Measurements from ENCODE around the gene GATAD2B. TPM values are rescaled to one million over a fixed set of nuclear protein-coding genes. Genes with fewer than 3 reads are reported as not detected.
A peak's percentile ranks its signal among the peaks of the same experiment; 100 is the strongest.

GATAD2B gene
- total RNA-seq, 2 experiments from 2014 or later, result 59.5 to 59.8 TPM

DNA sequence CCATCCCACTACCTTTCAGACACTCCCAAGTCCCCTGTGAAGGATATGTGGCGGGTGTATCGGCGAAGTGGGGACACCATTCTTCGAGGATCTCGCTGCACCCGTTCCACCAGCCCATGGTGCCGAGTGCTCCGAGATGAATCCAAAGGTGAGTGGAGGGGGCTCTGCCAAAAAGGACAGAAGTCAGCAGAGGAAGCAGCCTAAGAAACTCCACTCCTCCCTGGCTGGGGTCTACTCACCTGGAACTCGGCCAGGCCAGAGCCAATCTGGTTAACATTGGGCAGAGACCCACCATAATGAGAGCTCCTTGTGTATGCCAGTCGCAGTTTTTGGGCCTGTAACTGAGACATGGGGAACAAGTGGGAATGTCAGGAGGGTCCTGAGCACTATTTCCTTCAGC lies 32.1 kb upstream of the GATAD2B start:
- TF ChIP-seq, protein P1, sequence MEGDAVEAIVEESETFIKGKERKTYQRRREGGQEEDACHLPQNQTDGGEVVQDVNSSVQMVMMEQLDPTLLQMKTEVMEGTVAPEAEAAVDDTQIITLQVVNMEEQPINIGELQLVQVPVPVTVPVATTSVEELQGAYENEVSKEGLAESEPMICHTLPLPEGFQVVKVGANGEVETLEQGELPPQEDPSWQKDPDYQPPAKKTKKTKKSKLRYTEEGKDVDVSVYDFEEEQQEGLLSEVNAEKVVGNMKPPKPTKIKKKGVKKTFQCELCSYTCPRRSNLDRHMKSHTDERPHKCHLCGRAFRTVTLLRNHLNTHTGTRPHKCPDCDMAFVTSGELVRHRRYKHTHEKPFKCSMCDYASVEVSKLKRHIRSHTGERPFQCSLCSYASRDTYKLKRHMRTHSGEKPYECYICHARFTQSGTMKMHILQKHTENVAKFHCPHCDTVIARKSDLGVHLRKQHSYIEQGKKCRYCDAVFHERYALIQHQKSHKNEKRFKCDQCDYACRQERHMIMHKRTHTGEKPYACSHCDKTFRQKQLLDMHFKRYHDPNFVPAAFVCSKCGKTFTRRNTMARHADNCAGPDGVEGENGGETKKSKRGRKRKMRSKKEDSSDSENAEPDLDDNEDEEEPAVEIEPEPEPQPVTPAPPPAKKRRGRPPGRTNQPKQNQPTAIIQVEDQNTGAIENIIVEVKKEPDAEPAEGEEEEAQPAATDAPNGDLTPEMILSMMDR (IDR thresholded peaks at IDR 0.05), result no peak
- CTCF ChIA-PET, result interaction anchor here (1.1 to 4.8 kb wide), 4 partner anchors 9 to 32 kb away, joined by 3 to 46 read pairs (median 4); partner anchors contain the start of genes DENND4B and JTB
- peaks cover 33% of the 10 kb centered on the region for H3K36me3 Mint-ChIP-seq (ENCODE audit: low read depth)
- POLR2A ChIA-PET, result interaction anchor here (0.6 to 7.3 kb wide), 6 partner anchors 9 to 31 kb away, joined by 3 to 62 read pairs (median 22); partner anchors contain the start of genes CREB3L4, DENND4B, JTB and RAB13
- intact Hi-C loops (cut with micrococcal nuclease), result no loop called here
- DNase-seq, result no peak
- H3K9me3 Mint-ChIP-seq, result no peaks in the 10 kb centered on the region
- ATAC-seq, result no peak
- H3K4me3 Mint-ChIP-seq, result no peak overlapping the region
- H3K27ac Mint-ChIP-seq, result peak overlapping the region; percentile 65
- no peaks in the 10 kb centered on the region for H3K27me3 Mint-ChIP-seq
- peaks cover 38% of the 10 kb centered on the region for H3K4me1 Mint-ChIP-seq (ENCODE audit: low read depth)

DNA sequence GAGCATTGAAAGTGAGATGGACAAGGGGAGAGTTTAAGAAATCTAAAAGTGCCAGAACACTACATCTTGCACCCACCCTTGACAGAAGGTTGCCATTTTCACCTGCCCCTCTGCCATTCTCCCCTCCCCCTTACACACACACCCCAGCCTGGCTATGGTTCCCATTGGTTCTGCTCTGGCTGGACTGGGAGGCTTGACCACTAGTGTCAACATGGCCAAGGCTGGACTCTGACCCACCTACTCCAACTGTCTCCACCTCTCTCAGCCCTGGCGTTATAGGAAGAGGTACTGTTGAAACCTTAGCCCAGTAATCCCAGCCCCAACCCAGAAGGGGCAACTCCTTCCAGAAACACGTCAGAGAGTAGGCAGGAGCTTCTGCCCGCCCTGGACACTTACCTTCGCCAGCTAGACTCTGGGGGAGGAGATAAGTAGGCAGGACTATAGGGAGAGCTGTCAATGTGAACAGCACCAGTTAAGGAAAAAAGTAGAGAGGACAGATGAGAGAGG lies 31.1 kb upstream of the GATAD2B start:
- ChIA-PET POLR2A (interaction anchor here (0.7 to 7.3 kb wide), 8 partner anchors 9 to 39 kb away, joined by 3 to 62 read pairs (median 4); partner anchors contain the start of genes CREB3L4, DENND4B, GATAD2B and RAB13), CTCF (interaction anchor here (1.1 to 4.8 kb wide), 3 partner anchors 8 to 33 kb away, joined by 3 to 46 read pairs (median 5); partner anchors contain the start of gene DENND4B)
- Mint-ChIP-seq H3K4me1 (ENCODE audit: low read depth) (peaks cover 32% of the 10 kb centered on the region), H3K27me3 (no peaks in the 10 kb centered on the region), H3K27ac (peak overlapping the region; percentile 65), H3K4me3 (no peak overlapping the region), H3K9me3 (no peaks in the 10 kb centered on the region), H3K36me3 (ENCODE audit: low read depth) (peaks cover 35% of the 10 kb centered on the region)
- ATAC-seq, result no peak
- intact Hi-C loops (cut with micrococcal nuclease), result no loop called here
- TF ChIP-seq, protein P1 (IDR thresholded peaks at IDR 0.05), result no peak
- no peak for DNase-seq

DNA sequence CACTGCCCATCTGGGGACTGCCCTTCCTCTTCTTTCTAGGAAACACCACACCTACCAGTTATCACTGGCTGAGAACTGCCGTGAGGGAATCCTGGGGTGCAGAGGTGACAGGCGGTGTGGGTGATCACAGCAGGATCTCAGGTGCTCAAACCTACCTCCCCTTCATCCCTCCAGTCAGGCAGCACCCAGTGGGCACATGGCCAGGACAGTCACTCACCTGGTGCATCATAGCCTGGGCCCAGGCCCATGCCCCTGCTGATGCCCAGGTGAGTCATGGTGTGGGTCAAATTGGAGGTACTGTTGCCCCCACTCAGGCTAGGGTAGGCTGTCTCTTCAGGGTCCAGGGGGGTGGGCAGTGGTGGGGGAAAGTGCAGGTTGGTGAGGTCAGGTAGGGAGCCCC lies 29.0 kb upstream of the GATAD2B start:
- CTCF ChIA-PET, result no interaction called here
- peaks cover 40% of the 10 kb centered on the region for H3K36me3 Mint-ChIP-seq (ENCODE audit: low read depth)

DNA sequence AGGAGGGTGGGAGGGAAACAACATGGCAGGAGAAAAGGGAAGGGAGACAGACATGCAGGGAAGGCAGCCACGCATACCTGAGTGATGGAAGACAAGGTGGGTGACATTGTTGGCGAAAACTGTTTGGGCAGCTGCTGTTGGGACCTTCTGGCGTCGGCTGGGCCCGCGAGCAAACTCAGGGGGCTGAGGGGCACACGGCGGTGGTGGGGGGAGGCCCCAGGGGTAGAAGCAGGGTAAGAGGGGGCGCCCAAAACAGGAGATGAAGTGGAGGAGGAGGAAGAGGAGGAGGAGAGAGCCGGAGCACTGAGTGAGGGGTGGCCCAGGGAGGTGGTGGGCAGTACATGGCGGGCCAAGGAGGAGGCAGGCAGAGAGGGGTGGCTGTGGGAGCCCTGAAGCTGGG lies 28.4 kb upstream of the GATAD2B start:
- ATAC-seq (no peak), DNase-seq (no peak)
- Mint-ChIP-seq H3K4me3 (no peak overlapping the region), H3K27me3 (no peaks in the 10 kb centered on the region), H3K36me3 (ENCODE audit: low read depth) (peaks cover 40% of the 10 kb centered on the region), H3K4me1 (ENCODE audit: low read depth) (peaks cover 30% of the 10 kb centered on the region), H3K27ac (peak overlapping the region; percentile 46), H3K9me3 (no peaks in the 10 kb centered on the region)
- intact Hi-C loops (cut with micrococcal nuclease), result no loop called here
- CTCF ChIA-PET, result interaction anchor here (1.1 to 1.3 kb wide), 2 partner anchors 35 to 324 kb away, joined by 3 to 4 read pairs; partner anchors contain the start of genes RAB13 and S100A13
- POLR2A ChIA-PET, result interaction anchor here (3.1 kb wide), 1 partner anchor 16 kb away, joined by 12 read pairs; the partner anchor contains the start of gene CREB3L4
- TF ChIP-seq, protein P1 (IDR thresholded peaks at IDR 0.05), result no peak

More for the DNA sequence above, 29.0 kb upstream of the GATAD2B start:
- Mint-ChIP-seq H3K4me1 (ENCODE audit: low read depth) (peaks cover 32% of the 10 kb centered on the region), H3K27ac (peak overlapping the region; percentile 68), H3K27me3 (no peaks in the 10 kb centered on the region), H3K4me3 (no peak overlapping the region), H3K9me3 (no peaks in the 10 kb centered on the region)
- no peak for ATAC-seq
- TF ChIP-seq, protein P1 (IDR thresholded peaks at IDR 0.05), result no peak
- POLR2A ChIA-PET, result no interaction called here
- intact Hi-C loops (cut with micrococcal nuclease), result no loop called here
- DNase-seq, result no peak

DNA sequence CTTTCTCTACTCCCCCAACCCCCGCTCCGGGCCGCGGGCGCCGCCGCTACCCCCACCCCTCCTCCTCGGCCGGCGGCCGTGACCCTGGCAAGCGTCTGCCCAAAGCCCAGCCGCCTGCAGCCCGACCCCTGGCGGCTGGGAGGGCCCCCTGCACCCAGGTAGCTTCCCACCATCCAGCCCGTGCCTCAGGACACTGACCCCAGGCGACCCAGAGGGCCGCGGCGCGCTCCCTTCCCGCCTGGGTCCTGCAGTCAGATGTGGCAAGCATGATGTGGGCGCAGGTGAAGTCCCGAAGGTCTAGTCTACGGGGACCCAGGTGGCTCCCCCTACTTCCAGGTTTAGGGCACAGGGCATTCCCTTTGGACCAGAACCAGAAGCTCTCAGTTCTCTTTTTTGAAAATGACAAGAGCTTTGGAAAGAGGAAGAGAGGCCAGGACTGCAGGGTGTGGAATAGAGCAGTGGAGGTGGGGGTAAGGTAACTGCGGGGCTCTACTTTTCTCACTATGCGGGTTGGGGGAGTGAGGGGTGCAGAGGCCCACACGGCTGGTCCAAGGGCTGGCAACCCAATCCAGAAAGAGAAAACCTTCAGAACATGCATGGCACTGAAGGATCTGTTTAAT lies 24.0 kb upstream of the GATAD2B start, which contains the start of gene DENND4B:
DENND4B (minus strand) TSS at position 97 of the 620 bp plus-strand sequence. CDS start 2,344 bp downstream, outside the sequence.
- H3K27me3 Mint-ChIP-seq, result no peaks in the 10 kb centered on the region
- DNase-seq (peak; percentile 78), ATAC-seq (peak; percentile 73)
- peak within 1 kb of the TSS; percentile 99 for H3K27ac Mint-ChIP-seq
- peak within 1 kb of the TSS; percentile 88 for H3K4me3 Mint-ChIP-seq
- H3K36me3 Mint-ChIP-seq (ENCODE audit: low read depth), result peaks cover 41% of the 10 kb centered on the region
- intact Hi-C loops (cut with micrococcal nuclease), result no loop called here
- no peaks in the 10 kb centered on the region for H3K9me3 Mint-ChIP-seq
- peaks cover 26% of the 10 kb centered on the region for H3K4me1 Mint-ChIP-seq (ENCODE audit: low read depth)
- ChIA-PET POLR2A (interaction anchor here (0.8 to 8.9 kb wide), 19 partner anchors 9 to 274 kb away, joined by 3 to 126 read pairs (median 5); partner anchors contain the start of genes CREB3L4, CRTC2, GATAD2B and JTB), CTCF (interaction anchor here (0.8 to 4.8 kb wide), 23 partner anchors 9 to 156 kb away, joined by 3 to 59 read pairs (median 5); partner anchors contain the start of genes CREB3L4, CRTC2, GATAD2B and JTB)
- TF ChIP-seq, protein P1 (IDR thresholded peaks at IDR 0.05), result peak; percentile 99

Measured in activated CD8-positive, alpha-beta T cell treated with anti-CD3 and anti-CD28 coated beads for 36 hours (primary cell).